HCT116 (cell line): ENCODE results near the gene ZNF580. TPM values are rescaled to one million over a fixed set of nuclear protein-coding genes. Genes with fewer than 3 reads are reported as not detected.

Experiments used
- ATAC-seq: fragments of 200-7000 bp; cut with Tn5 transposase; 2 replicates; pipeline ENCODE4 v1.9.1; 2020; ENCODE audit warnings: mild to moderate bottlenecking, moderate library complexity
- BruUV-seq: library from RNA; stranded (reverse); fragments of 400-500 nt; replicated peaks from 2 replicates; lab custom pipeline; 2021; lab: Mats Ljungman, UMichigan
- CTCF ChIA-PET: fragments of 300-600 bp; sonication (Branson Sonifier 250); formaldehyde crosslinking; loops from one replicate; lab custom pipeline; 2021; ENCODE audit warnings: antibody characterized with exemption; lab: Charles Lee
- POLR2A ChIA-PET: fragments of 300-600, 350-600 bp; sonication (Branson Sonifier 250); formaldehyde crosslinking; loops from one replicate; lab custom pipeline; 2021; ENCODE audit warnings: antibody characterized with exemption; lab: Charles Lee
- RAD21 ChIA-PET, 2 experiments: fragments of 300-600 bp; sonication (Branson Sonifier 250); formaldehyde crosslinking; loops; one replicate each; lab custom pipeline; 2023; ENCODE audit warnings: low total read pairs in 2 of 2; ENCODE audit not compliant: uncharacterized antibody in 2 of 2, unreplicated experiment in 2 of 2, low non-redundant PET in 1 of 2; lab: Charles Lee
- DNase-seq: peaks from one replicate; pipeline ENCODE4 v3.0.0-alpha.2; 2010; ENCODE audit warnings: low read depth, low spot score
- H2AFZ ChIP-seq: fragments of 200-600 bp; shearing (Covaris generic), sonication (generic); 2 replicates; pipeline ENCODE4 v1.6.1; 2017; ENCODE audit warnings: low read depth, mixed run types, mixed read lengths, antibody characterized with exemption, low read length; ENCODE audit not compliant: poor library complexity, severe bottlenecking
- H3K27ac ChIP-seq: 2 replicates; pipeline ENCODE4 v1.5.1; 2012; ENCODE audit warnings: low read depth, low read length
- H3K27me3 ChIP-seq: fragments of 200-600 bp; sonication (generic); 2 replicates; pipeline ENCODE4 v1.6.1; 2016; ENCODE audit warnings: mixed run types, low read length, mixed read lengths; ENCODE audit not compliant: insufficient read depth
- H3K36me3 ChIP-seq, 2 experiments: fragments of 200-500 bp in 1 of 2; fragments of 200-600 bp in 1 of 2; sonication (Bioruptor generic) in 1 of 2; sonication (generic) in 1 of 2; 2 replicates each; pipeline versions ENCODE4 v1.5.1 to v1.6.1; 2014 to 2016; ENCODE audit warnings: low read length in 2 of 2, inconsistent platforms in 1 of 2, mixed read lengths in 1 of 2, mixed run types in 1 of 2; ENCODE audit not compliant: insufficient read depth in 2 of 2, control insufficient read depth in 1 of 2
- H3K4me1 ChIP-seq, 2 experiments: fragments of 200-600 bp in 1 of 2; sonication (generic) in 1 of 2; 2 replicates each; pipeline versions ENCODE4 v1.5.1 to v1.6.1; 2012 to 2017; ENCODE audit warnings: low read length in 2 of 2, inconsistent platforms in 1 of 2, mild to moderate bottlenecking in 1 of 2, mixed read lengths in 1 of 2, mixed run types in 1 of 2, moderate library complexity in 1 of 2; ENCODE audit not compliant: insufficient read depth in 2 of 2, control insufficient read depth in 1 of 2
- H3K4me2 ChIP-seq: fragments of 200-600 bp; sonication (generic); 2 replicates; pipeline ENCODE4 v1.6.1; 2017; ENCODE audit warnings: mixed run types, low read length, mixed read lengths
- H3K4me3 ChIP-seq, 2 experiments: fragments of 200-600 bp in 1 of 2; sonication (generic) in 1 of 2; replicated peaks in 1 of 2; 2 replicates each; pipeline ENCODE4 v1.5.1; 2011 to 2016; ENCODE audit warnings: low read length in 2 of 2, control low read depth in 1 of 2, low read depth in 1 of 2, mild to moderate bottlenecking in 1 of 2, mixed read lengths in 1 of 2, mixed run types in 1 of 2
- H3K79me2 ChIP-seq: fragments of 200-600 bp; sonication (generic); 2 replicates; pipeline ENCODE4 v1.6.1; 2017; ENCODE audit warnings: mild to moderate bottlenecking, mixed run types, low read length, moderate library complexity, mixed read lengths; ENCODE audit not compliant: insufficient read depth
- H3K9ac ChIP-seq: fragments of 200-600 bp; sonication (generic); 2 replicates; pipeline ENCODE4 v1.6.1; 2016; ENCODE audit warnings: low read length, mixed read lengths
- H3K9me2 ChIP-seq: fragments of 200-600 bp; sonication (generic), shearing (Covaris generic); 2 replicates; pipeline ENCODE4 v1.6.1; 2017; ENCODE audit warnings: mixed run types, mild to moderate bottlenecking, moderate library complexity; ENCODE audit not compliant: insufficient read depth
- H3K9me3 ChIP-seq, 2 experiments: fragments of 200-500 bp in 1 of 2; fragments of 200-600 bp in 1 of 2; sonication (Bioruptor generic) in 1 of 2; sonication (generic) in 1 of 2; 2 replicates each; pipeline ENCODE4 v1.6.1; 2014 to 2017; ENCODE audit warnings: low read length in 2 of 2, mixed read lengths in 2 of 2, inconsistent platforms in 1 of 2, low read depth in 1 of 2, mild to moderate bottlenecking in 1 of 2, mixed run types in 1 of 2, moderate library complexity in 1 of 2; ENCODE audit not compliant: control insufficient read depth in 1 of 2, insufficient read depth in 1 of 2
- H4K20me1 ChIP-seq: fragments of 200-600 bp; sonication (generic), shearing (Covaris generic); 2 replicates; pipeline ENCODE4 v1.6.1; 2017; ENCODE audit warnings: mixed run types, mild to moderate bottlenecking, moderate library complexity; ENCODE audit not compliant: insufficient read depth
- CTCF ChIP-seq, 3 experiments: fragments of 200-600 bp in 1 of 3; sonication (generic) in 1 of 3; IDR thresholded peaks in 2 of 3; conservative IDR thresholded peaks in 1 of 3; 2 replicates each; pipeline ENCODE4 v1.5.1; 2012 to 2017; ENCODE audit warnings: low read depth in 2 of 3, low read length in 2 of 3, antibody characterized with exemption in 1 of 3, borderline replicate concordance in 1 of 3, control low read depth in 1 of 3, mild to moderate bottlenecking in 1 of 3, mixed read lengths in 1 of 3, mixed run types in 1 of 3, moderate library complexity in 1 of 3; ENCODE audit not compliant: insufficient read depth in 1 of 3
- ELF1 ChIP-seq: IDR thresholded peaks from 2 replicates; pipeline ENCODE4 v1.6.1; 2012; ENCODE audit warnings: low read depth, borderline replicate concordance
- FOSL1 ChIP-seq: IDR thresholded peaks from 2 replicates; pipeline ENCODE4 v1.6.1; 2012; ENCODE audit warnings: low read depth
- JUND ChIP-seq: IDR thresholded peaks from 2 replicates; pipeline ENCODE4 v1.6.1; 2012
- MAX ChIP-seq: IDR thresholded peaks from 2 replicates; pipeline ENCODE4 v1.6.1; 2012
- POLR2AphosphoS5 ChIP-seq: IDR thresholded peaks from 2 replicates; pipeline ENCODE4 v1.6.1; 2011; ENCODE audit warnings: mild to moderate bottlenecking, low read depth, low read length, moderate library complexity
- SIN3A ChIP-seq: IDR thresholded peaks from 2 replicates; pipeline ENCODE4 v1.6.1; 2012; ENCODE audit warnings: low read depth
- SP1 ChIP-seq: IDR thresholded peaks from 2 replicates; pipeline ENCODE4 v1.6.1; 2012; ENCODE audit warnings: low read depth
- TCF7L2 ChIP-seq: IDR thresholded peaks from 2 replicates; pipeline ENCODE4 v1.7.0; 2011; ENCODE audit warnings: borderline replicate concordance, inconsistent platforms; ENCODE audit not compliant: insufficient read depth, insufficient read length; ENCODE audit errors: extremely low read depth
- YY1 ChIP-seq: IDR thresholded peaks from 2 replicates; pipeline ENCODE4 v1.6.1; 2011; ENCODE audit warnings: low read length, low read depth, moderate library complexity, mild to moderate bottlenecking; ENCODE audit not compliant: insufficient replicate concordance; ENCODE audit errors: extremely low read depth
- ZBTB33 ChIP-seq: IDR thresholded peaks from 2 replicates; pipeline ENCODE4 v1.6.1; 2011; ENCODE audit warnings: mild to moderate bottlenecking, low read length, moderate library complexity; ENCODE audit not compliant: insufficient replicate concordance; ENCODE audit errors: extremely low read depth
- intact Hi-C: fragments of 100-400 bp; cut with micrococcal nuclease; formaldehyde crosslinking; loops from 2 replicates; pipeline ENCODE4 v1.10.0; 2022
- total RNA-seq: library from RNA; stranded (reverse); gene quantifications from one replicate; pipeline ENCODE4 v1.2.1, GENCODE V29; 2021; ENCODE audit not compliant: unreplicated experiment

The ZNF580 gene
- total RNA-seq, 1 experiment from 2014 or later, result 36.7 TPM

- H3K79me2 ChIP-seq, result peaks cover 36% of the 10 kb centered on the region
- TF ChIP-seq ELF1, result peak; percentile 96; the same call in 1 of the 2 replicates
- no peak for TF ChIP-seq FOSL1
- TF ChIP-seq SP1, result no peak
- TF ChIP-seq YY1, result peak; percentile 70
- TF ChIP-seq CTCF (IDR thresholded peaks at IDR 0.05 in 2 of 3, conservative IDR thresholded peaks at IDR 0.05 in 1 of 3; ENCODE audit: borderline replicate concordance in 1 of 3, insufficient read depth in 1 of 3, low read depth in 2 of 3, low read length in 2 of 3), result peak; percentile 97 to 100 (median 100)
- peak; percentile 75 for TF ChIP-seq POLR2AphosphoS5
- TF ChIP-seq MAX, result peak; percentile 55; the same call in 1 of the 2 replicates
- TF ChIP-seq TCF7L2, result peak; percentile 55
- TF ChIP-seq ZBTB33, result peak; percentile 8
- no peak; the same call in 1 of the 2 replicates for TF ChIP-seq SIN3A
- TF ChIP-seq JUND, result no peak
- H3K36me3 ChIP-seq, result peaks cover 0 to 8% of the 10 kb centered on the region in 2 experiments; a peak in 1 of 4 replicates
- no peaks in the 10 kb centered on the region for H3K27me3 ChIP-seq
- H2AFZ ChIP-seq, result no peak overlapping the region
- H3K4me3 ChIP-seq, result peak overlapping the region; percentile 67 to 87
- peak; percentile 96 for DNase-seq
- peaks cover 18 to 29% of the 10 kb centered on the region in 2 experiments; a peak in 3 of 4 replicates for H3K4me1 ChIP-seq
- POLR2A ChIA-PET, result interaction anchor here (0.7 to 2.4 kb wide), 14 partner anchors 8 to 1786 kb away, joined by 3 to 15 read pairs (median 4); partner anchors contain the start of genes FIZ1, MYADM, PPP1R12C and TMEM238
- intact Hi-C loops, result loop anchor here (1.0 kb wide), 1 partner anchor 21 kb away; no protein-coding TSS in a partner anchor
- no peaks in the 10 kb centered on the region for H3K9me3 ChIP-seq
- peak overlapping the region; percentile 79 for H3K4me2 ChIP-seq
- no peaks in the 10 kb centered on the region; the same call in 1 of the 2 replicates for H4K20me1 ChIP-seq
- peak overlapping the region; percentile 99 for H3K9ac ChIP-seq
- RAD21 ChIA-PET, result interaction anchor here (0.7 kb wide), 2 partner anchors 21 to 188 kb away, joined by 4 to 6 read pairs; no protein-coding TSS in a partner anchor
- ATAC-seq, result peak; percentile 51
- H3K9me2 ChIP-seq, result no peaks in the 10 kb centered on the region
- no TSS peak for BruUV-seq
- CTCF ChIA-PET, result interaction anchor here (0.6 to 1.6 kb wide), 22 partner anchors 9 to 679 kb away, joined by 3 to 24 read pairs (median 4); partner anchors contain the start of genes FIZ1, ZNF581, ZNF628 and ZNF784
- H3K27ac ChIP-seq, result peak overlapping the region; percentile 85
Measured at GRCh38 chr19:55653651-55654322, 13.0 kb downstream of the ZNF580 start.
